ENCODE data around the gene RALGAPB.

RALGAPB gene

DNA sequence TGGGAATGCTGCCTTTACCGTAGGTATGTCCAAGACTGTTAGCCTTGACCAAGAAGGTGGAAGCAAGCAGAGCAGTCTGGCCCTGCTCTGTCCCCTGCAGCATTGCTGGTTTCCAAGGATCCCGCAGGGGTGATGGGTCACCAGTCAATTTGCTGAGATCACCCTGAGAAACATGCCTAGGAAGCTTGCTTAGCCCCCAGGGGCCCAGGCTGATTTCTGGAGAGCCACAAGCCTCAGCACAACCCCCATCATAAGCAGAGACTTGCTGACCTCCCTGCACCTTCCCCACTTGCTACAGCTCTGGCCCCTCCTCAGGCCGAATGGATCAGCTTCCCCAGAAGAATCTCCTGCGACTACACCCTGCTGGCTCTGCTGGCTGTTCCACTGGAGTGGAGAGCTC lies 150.4 kb downstream of the RALGAPB start:
- no peaks in the 10 kb centered on the region for H3K36me3 ChIP-seq (ENCODE audit: control insufficient read depth in 1 of 2, insufficient read depth in 2 of 2, low read length in 2 of 2)
- H3K27me3 ChIP-seq (ENCODE audit: low read depth, low read length) = peaks cover 3% of the 10 kb centered on the region
- no peak overlapping the region for H3K4me3 ChIP-seq (ENCODE audit: low read depth in 1 of 2, low read length in 2 of 2)
- H3K27ac ChIP-seq (ENCODE audit: low read length) = no peak overlapping the region
- H3K4me1 ChIP-seq (ENCODE audit: control insufficient read depth in 1 of 2, insufficient read depth in 2 of 2, low read length in 2 of 2) = no peaks in the 10 kb centered on the region
- H3K9me3 ChIP-seq (ENCODE audit: control insufficient read depth in 1 of 2, low read length in 2 of 2) = peaks cover 0 to 10% of the 10 kb centered on the region in 2 donors

DNA sequence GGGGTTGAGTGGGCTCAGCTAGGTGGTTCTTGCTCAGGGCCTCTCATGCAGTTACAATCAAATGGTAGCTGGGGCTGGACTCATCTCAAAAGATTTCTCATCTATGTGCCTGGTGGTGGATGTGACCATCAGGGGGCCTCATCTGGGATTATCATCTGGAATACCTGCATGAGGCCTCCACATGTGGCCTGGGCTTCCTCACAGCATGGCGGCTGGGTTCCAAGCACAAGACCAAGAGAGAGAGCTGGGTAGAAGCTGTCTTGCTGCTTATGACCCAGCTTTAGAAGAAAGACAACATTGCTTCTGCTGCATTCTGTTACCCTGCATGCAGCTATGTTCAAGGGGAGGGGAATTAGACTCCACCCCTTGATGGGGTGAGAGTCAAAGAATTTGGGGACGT lies 151.4 kb downstream of the RALGAPB start:
- Histone ChIP-seq H3K27ac (ENCODE audit: low read length) (no peak overlapping the region), H3K36me3 (ENCODE audit: control insufficient read depth in 1 of 2, insufficient read depth in 2 of 2, low read length in 2 of 2) (no peaks in the 10 kb centered on the region), H3K27me3 (ENCODE audit: low read depth, low read length) (no peaks in the 10 kb centered on the region), H3K9me3 (ENCODE audit: control insufficient read depth in 1 of 2, low read length in 2 of 2) (peaks cover 0 to 10% of the 10 kb centered on the region in 2 donors), H3K4me1 (ENCODE audit: control insufficient read depth in 1 of 2, insufficient read depth in 2 of 2, low read length in 2 of 2) (no peaks in the 10 kb centered on the region), H3K4me3 (ENCODE audit: low read depth in 1 of 2, low read length in 2 of 2) (no peak overlapping the region)

DNA sequence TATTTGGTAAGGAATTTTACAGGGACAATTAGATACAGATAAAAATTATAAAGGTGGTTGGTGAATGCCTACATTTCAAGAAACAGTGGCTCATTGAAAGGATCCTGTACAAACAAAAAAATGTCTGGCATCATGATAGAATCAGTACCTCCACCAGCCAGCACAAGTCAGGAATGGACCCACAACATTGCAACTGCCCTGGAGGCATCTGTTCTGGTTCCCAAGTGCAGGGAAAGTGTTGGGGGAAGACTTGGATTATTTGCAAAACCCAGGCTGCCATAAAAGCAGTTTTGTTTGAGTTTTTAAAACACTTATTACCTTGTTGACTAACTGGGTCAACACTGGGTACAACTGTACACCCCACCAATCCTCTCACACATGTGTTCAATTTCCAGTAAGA lies 153.3 kb downstream of the RALGAPB start:
- Histone ChIP-seq H3K27ac (ENCODE audit: low read length) (no peak overlapping the region), H3K4me3 (ENCODE audit: low read depth in 1 of 2, low read length in 2 of 2) (no peak overlapping the region), H3K36me3 (ENCODE audit: control insufficient read depth in 1 of 2, insufficient read depth in 2 of 2, low read length in 2 of 2) (no peaks in the 10 kb centered on the region), H3K9me3 (ENCODE audit: control insufficient read depth in 1 of 2, low read length in 2 of 2) (peaks cover 0 to 10% of the 10 kb centered on the region in 2 donors), H3K27me3 (ENCODE audit: low read depth, low read length) (no peaks in the 10 kb centered on the region), H3K4me1 (ENCODE audit: control insufficient read depth in 1 of 2, insufficient read depth in 2 of 2, low read length in 2 of 2) (no peaks in the 10 kb centered on the region)

DNA sequence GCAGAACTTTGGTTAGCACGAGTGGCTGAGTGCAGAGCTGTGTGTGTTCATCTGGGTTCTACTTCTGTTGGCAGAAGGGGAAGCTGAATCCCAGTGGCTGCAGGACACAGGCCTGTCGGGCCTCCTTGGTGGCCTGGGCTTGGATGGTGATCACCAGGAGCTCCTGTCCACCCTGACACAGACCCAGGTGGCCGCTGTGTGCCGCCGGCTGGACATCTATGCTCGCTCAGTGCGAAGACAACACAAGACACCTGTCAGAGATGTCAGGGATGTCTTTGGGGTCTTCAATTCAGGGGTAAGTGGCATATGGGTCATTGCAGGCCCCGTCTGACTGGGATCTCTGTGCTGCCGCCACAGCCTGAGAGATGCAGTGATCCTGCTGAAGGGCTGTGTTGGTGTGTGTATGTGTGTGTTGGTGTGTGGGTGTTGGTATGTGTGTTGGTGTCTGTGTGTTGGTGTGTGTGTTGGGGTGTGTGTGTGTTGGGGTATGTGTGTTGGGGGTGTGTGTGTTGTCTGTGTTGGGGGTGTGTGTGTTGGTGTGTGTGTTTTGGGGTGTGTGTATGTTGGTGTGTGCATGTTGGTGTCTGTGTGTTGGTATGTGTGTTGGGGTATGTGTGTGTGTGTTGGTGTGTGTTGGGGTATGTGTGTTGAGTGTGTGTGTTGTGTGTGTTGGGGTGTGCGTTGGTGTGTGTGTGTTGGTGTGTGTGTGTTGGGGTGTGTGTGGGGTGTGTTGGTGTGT lies 154.4 kb downstream of the RALGAPB start:
- Histone ChIP-seq H3K27me3 (ENCODE audit: low read depth, low read length) (no peaks in the 10 kb centered on the region), H3K9me3 (ENCODE audit: control insufficient read depth in 1 of 2, low read length in 2 of 2) (peaks cover 0 to 10% of the 10 kb centered on the region in 2 donors), H3K4me3 (ENCODE audit: low read depth in 1 of 2, low read length in 2 of 2) (no peak overlapping the region), H3K4me1 (ENCODE audit: control insufficient read depth in 1 of 2, insufficient read depth in 2 of 2, low read length in 2 of 2) (no peaks in the 10 kb centered on the region), H3K27ac (ENCODE audit: low read length) (no peak overlapping the region), H3K36me3 (ENCODE audit: control insufficient read depth in 1 of 2, insufficient read depth in 2 of 2, low read length in 2 of 2) (no peaks in the 10 kb centered on the region)
